Muscle of leg (tissue), 11 donors: Measurements from ENCODE around the gene PITPNM3. TPM values are rescaled to one million over a fixed set of nuclear protein-coding genes. Genes with fewer than 3 reads are reported as not detected.
"Not testable (repeated sequence)": the region's sequence is repeated elsewhere in the genome, so short reads cannot be mapped to it uniquely, and the experiment has no call there.

ENCODE experiments used
- DNase-seq: peaks from one replicate; pipeline ENCODE4 v3.0.0; 2013
- H3K27ac ChIP-seq: one replicate; pipeline ENCODE4 v1.5.1; 2013; ENCODE audit warnings: mild to moderate bottlenecking, low read length, control low read depth
- H3K27me3 ChIP-seq: one replicate; pipeline ENCODE4 v1.6.1; 2013; ENCODE audit warnings: low read length; ENCODE audit not compliant: control insufficient read depth, insufficient read depth
- H3K36me3 ChIP-seq: one replicate; pipeline ENCODE4 v1.6.1; 2013; ENCODE audit warnings: low read length; ENCODE audit not compliant: control insufficient read depth, insufficient read depth
- H3K4me1 ChIP-seq: one replicate; pipeline ENCODE4 v1.6.1; 2013; ENCODE audit warnings: low read length; ENCODE audit not compliant: control insufficient read depth, insufficient read depth
- H3K4me3 ChIP-seq: one replicate; pipeline ENCODE4 v1.5.1; 2013; ENCODE audit warnings: low read length, control low read depth
- H3K9me3 ChIP-seq: replicated peaks from 2 replicates; pipeline ENCODE4 v1.6.1; 2013; ENCODE audit warnings: low read depth, low read length; ENCODE audit not compliant: control insufficient read depth
- WGBS: methylation state at CpG from one replicate; pipeline ENCODE4 v1.1.5; 2013; ENCODE audit warnings: missing lambda C conversion rate; ENCODE audit not compliant: insufficient coverage; 5-methylcytosine and 5-hydroxymethylcytosine counted together
- polyA plus RNA-seq, 8 donors: library from polyadenylated mRNA; unstranded; fragments of 120-200 nt; gene quantifications; one replicate each; pipeline versions ENCODE4 v1.2.1 to v1.2.3, GENCODE V29; 2013; ENCODE audit warnings: inconsistent platforms in 1 of 8, low replicate concordance in 1 of 8; ENCODE audit not compliant: insufficient read length in 8 of 8, insufficient read depth in 1 of 8
- total RNA-seq: library from RNA; stranded (reverse); fragments of 120-200 nt; gene quantifications from one replicate; pipeline ENCODE4 v1.2.4, GENCODE V29; 2013

The PITPNM3 gene
- total and polyA plus RNA-seq, 9 donors, result 2.1 to 6.2 (median 4.2) TPM

DNA sequence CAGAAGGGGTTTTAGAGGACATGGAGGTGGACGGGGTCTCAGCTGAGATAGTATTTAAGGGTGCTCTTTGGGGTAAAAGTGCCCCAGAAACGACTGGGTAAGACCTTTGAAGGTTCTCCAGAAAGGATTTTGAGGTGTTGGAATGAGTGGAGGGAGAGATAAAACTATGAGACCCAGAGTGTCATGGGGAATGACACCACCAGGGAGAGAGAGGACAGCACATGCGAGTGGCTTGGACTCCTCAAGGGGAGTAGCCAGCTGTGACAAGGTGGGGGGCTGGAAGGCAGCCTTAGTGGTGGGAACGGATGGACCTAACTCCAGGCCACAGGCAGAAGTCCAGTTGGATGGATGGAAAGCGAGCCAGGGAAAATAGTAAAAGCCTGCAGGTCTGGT is 19.2 kb upstream of the PITPNM3 start:
- Histone ChIP-seq H3K27ac (no peak overlapping the region), H3K9me3 (no peaks in the 10 kb centered on the region), H3K27me3 (no peaks in the 10 kb centered on the region), H3K36me3 (peaks cover 16% of the 10 kb centered on the region), H3K4me3 (no peak overlapping the region), H3K4me1 (peaks cover 12% of the 10 kb centered on the region)
- 58% methylated on average over 5 of the region's 5 CpGs for WGBS
- DNase-seq, result no peak

DNA sequence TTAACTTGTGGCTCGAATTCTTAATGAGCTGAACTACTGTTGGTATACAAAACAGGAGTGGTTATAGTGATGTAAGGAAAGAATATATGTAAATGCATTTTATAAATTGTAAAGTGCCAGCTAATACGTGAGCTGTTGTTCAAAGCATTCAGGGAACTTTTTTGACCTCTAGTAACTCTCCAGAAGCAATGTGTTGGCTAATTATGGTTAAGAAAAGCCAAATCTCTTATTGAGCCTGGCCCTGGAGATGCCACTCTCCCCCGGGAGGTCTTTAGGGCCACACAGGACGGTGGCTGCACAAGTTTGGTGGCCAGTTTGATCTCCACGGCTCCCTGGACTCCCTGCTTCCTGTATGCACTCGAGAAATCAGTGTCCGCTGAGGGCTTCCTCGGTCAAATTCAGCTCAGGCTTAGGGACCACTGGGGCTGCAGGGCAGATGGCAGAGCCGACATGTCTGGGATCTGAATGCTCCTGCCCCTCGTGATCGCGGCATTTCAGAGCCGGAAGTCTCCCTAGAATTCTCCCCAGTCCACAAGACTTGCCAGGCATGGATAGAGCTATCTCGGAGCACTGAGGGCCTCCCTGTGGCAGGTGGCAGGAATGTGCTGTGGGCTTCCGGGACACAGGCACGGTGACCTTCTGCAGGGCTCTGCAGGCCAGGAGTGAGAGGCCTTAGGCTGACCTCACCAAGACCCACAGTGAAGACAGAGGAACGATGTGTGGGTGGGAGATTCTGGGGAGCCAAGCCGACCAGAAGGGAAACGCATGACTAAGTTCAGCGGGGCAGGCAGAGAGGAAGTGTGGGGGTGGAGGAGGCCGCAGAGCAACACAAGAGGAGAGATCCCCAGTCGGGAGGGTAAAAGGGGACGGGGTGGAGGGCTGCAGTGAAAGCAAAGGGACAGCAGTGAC is 18.6 kb upstream of the PITPNM3 start:
- Histone ChIP-seq H3K4me3 (no peak overlapping the region), H3K4me1 (peaks cover 14% of the 10 kb centered on the region), H3K9me3 (no peaks in the 10 kb centered on the region), H3K27me3 (peaks cover 1% of the 10 kb centered on the region), H3K36me3 (peaks cover 16% of the 10 kb centered on the region), H3K27ac (no peak overlapping the region)
- 21% methylated on average over 20 of the region's 23 CpGs for WGBS
- DNase-seq, result peak; percentile 57

DNA sequence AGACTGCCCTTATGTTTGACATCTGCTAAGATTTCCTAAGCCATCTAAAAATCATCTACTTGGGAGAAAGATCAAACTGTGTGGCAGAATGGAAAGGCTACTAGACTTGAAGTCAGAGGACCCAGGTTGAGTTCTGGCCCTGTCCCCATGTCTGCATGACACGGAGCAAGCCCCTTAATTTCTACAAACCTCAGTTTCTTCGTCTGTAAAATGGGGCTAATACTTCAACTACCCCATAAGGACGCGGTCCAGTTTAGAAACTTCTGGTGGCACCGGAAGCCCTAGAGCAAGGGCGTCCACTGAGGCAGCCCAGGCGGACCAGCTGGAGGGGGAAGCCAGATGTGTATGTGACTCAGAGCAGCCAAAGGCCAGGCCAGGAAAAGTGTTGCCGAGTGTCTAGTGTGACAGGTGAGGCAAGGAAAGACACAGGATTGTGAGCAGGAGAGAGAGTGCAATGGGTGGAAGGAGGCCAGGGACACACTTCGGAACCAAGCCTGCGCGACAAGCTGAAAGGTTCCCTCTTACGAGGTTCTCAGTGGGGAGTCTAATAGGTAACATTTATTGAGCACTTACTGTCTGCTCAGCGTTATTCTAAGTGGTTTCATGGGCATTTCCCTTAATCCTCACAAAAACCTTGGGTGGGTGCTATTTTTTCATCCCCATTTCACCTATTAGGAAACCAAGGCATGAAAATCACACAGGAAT is 17.8 kb upstream of the PITPNM3 start:
- Histone ChIP-seq H3K9me3 (no peaks in the 10 kb centered on the region), H3K27ac (no peak overlapping the region), H3K27me3 (peaks cover 2% of the 10 kb centered on the region), H3K4me1 (peaks cover 17% of the 10 kb centered on the region), H3K36me3 (peaks cover 10% of the 10 kb centered on the region), H3K4me3 (no peak overlapping the region)
- DNase-seq, result no peak
- 89% methylated on average over 12 of the region's 13 CpGs for WGBS

DNA sequence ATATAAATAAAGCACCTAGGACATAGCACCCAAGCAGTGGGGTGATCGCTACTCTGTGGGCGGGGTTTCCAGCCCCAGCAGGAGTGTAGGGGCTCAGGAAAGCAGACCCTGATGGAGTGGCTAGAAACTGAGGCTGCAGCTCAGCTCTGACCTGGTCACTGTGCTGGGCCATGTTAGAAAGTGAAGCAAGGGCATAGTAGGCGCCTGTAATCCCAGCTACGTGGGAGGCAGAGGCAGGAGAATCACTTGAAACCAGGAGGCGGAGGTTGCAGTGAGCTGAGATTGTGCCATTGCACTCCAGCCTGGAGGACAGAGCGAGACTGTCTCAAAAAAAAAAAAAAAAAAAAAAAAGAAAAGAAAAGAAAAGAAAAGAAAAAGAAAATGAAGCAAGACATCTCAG is 17.1 kb upstream of the PITPNM3 start:
- H3K27ac ChIP-seq, DNase-seq, H3K9me3 ChIP-seq, H3K36me3 ChIP-seq, H3K27me3 ChIP-seq, H3K4me3 ChIP-seq: not testable (repeated sequence)
- WGBS, result 83% methylated on average over 5 of the region's 6 CpGs
- H3K4me1 ChIP-seq, result peaks cover 19% of the 10 kb centered on the region

DNA sequence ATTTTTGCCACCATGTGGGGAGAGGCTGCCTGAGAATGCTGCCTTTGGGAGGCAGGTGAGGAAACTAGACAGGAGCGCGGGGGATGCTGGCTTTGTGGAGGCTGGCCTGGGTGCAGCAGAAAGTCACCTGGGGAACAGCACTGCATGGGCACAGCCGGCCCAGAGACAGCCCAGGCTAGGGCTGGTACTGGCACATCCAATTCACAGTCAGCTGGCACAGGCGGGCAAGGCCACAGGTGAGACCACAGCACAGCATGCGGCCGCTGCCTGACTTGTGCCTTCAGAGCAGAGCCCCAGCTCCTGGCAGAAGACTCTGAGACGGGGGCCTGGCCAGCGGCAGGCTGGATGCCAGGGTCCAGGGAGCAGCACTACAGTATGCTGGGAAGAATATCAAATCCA is 16.6 kb upstream of the PITPNM3 start:
- no peak overlapping the region for H3K4me3 ChIP-seq
- 91% methylated on average over 5 of the region's 8 CpGs for WGBS

DNA sequence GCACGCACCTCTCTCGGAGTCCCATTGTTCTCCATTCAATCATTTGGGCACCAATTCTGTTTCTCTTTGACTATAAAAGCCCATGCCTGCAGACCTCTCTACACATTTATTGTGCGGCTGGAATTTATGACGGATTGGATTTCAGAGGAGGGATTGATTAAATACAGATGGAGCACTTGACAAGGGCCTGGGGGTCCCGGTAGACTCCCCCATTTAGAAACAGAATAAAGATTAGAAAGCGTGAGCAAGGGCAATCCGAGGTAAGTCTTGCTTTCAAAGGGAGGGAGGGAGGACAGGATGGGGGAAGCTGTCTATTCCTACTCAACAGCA is 15.1 kb upstream of the PITPNM3 start:
- Histone ChIP-seq H3K4me1 (peaks cover 32% of the 10 kb centered on the region), H3K27me3 (peaks cover 2% of the 10 kb centered on the region), H3K27ac (no peak overlapping the region), H3K36me3 (no peaks in the 10 kb centered on the region), H3K4me3 (no peak overlapping the region), H3K9me3 (no peaks in the 10 kb centered on the region)
- DNase-seq, result no peak
- no CpG with 5 or more reads among the region's 7 CpGs for WGBS

More for the DNA sequence above, 16.6 kb upstream of the PITPNM3 start:
- H3K27ac ChIP-seq, result no peak overlapping the region
- peaks cover 3% of the 10 kb centered on the region for H3K36me3 ChIP-seq
- DNase-seq, result no peak
- H3K9me3 ChIP-seq, result no peaks in the 10 kb centered on the region
- H3K4me1 ChIP-seq, result peaks cover 24% of the 10 kb centered on the region
- peaks cover 2% of the 10 kb centered on the region for H3K27me3 ChIP-seq

DNA sequence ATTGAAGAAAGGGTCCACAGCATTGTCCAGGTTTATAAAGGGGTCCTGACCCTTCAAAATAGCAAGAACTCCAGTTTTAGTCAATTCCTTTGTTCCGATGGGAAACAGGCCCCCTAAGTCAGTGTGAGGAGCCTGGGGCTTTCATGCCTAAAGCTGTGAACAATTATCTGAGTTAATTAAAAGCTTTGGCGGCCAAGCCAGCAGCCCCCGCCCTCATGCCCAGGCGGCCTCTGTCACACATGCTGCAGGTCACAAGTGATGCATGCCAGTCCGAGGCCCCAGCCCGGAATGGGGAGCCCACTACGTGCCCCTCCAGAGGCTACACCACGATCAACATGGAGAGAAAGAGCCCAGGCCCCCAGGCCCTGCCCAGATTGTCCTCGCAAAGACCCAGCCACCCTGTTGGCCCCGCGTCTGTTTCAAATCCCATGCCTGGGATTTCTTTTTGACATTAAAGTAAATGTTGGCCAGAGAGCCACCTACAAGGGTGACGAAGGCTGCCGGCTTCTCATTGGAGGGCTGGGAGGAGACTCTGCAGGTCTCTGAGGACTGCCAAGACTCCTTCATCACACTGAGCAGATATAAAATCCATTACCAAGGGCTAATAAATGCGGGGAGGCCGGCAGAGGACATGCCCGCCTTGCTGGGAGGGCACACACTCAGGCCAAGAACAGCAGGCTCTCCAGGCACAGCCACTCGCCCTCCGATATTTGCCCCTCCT is 14.5 kb upstream of the PITPNM3 start:
- WGBS, result 33% methylated on average over 14 of the region's 18 CpGs
- Histone ChIP-seq H3K4me3 (no peak overlapping the region), H3K36me3 (no peaks in the 10 kb centered on the region), H3K27ac (no peak overlapping the region), H3K9me3 (no peaks in the 10 kb centered on the region), H3K4me1 (peaks cover 32% of the 10 kb centered on the region), H3K27me3 (peaks cover 2% of the 10 kb centered on the region)
- no peak for DNase-seq

DNA sequence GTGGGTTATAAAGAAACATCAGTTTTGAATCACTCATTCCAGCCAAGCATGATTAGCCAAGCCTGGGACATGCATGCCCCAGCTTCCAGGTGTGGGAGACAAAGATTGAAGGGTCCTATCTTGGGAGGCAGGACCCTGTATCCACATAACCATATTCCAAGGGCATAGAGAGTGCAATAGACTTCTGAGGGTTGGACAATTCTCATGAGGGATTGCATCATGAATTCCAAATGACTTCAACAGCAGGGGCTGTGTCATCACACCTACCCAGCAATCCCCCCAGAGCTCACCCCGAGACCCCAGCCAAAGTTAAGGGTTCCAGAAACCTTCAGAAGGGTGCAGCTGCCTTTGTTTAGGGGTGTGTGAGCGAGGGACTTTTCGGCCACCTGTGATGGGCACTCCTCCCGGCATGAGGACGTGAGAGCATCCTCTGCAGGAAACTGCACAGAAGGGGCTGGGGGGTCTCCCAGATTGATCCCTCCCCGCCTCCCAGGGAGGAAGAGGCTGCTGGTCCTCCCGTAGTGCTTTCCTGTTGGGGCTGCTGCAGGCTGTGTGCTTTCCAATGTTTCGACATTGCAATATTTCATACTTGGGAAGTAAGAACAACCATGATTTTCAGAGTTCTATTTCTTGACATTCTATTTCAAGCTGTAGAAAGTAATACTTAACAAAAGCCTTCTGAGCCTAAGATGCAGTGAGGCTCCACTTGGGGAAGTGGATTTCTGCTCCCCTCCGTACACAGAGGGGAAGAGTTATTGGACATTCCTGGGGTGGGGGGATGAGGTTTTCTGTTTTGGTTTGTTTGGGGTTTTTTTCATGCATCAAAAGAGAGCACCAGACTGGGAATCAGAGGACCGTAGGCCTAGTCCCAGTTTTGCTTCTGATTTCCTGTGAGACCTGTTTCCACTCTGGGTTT is 13.3 kb upstream of the PITPNM3 start:
- H3K36me3 ChIP-seq, result no peaks in the 10 kb centered on the region
- 36% methylated on average over 2 of the region's 10 CpGs for WGBS
- peaks cover 20% of the 10 kb centered on the region for H3K4me1 ChIP-seq
- no peak overlapping the region for H3K4me3 ChIP-seq
- peaks cover 2% of the 10 kb centered on the region for H3K27me3 ChIP-seq
- no peak for DNase-seq
- H3K9me3 ChIP-seq, result no peaks in the 10 kb centered on the region
- H3K27ac ChIP-seq, result no peak overlapping the region

DNA sequence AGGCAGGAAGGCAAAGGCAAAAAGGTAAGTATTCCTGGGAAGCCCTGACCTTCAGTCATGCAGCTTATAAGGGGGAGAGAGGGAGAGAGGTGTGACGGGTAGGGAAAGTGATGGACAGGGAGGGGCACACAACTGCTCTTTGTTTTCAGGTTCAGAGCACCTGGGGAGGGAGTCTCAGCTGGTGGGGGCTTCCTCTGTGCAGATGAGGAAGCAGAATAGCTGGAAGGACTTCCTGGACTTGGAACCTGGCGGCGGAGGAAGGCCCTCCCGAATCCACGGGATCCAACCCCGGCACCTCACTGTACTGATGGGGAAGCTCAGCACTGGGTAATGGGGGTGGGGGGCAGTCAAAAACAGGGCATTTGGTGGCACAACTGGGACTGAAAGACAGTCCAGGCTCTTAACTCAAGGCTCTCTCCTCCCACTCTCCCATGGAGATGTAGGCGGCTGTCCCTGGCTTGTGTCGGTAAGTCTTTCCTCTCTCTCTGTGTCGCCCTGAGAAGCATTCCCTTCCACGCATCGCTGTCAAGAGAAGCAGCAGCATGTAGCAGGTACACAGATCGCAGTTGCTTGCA is 11.9 kb upstream of the PITPNM3 start:
- no peak overlapping the region for H3K4me3 ChIP-seq
- DNase-seq, result no peak
- H3K9me3 ChIP-seq, result no peaks in the 10 kb centered on the region
- WGBS, result 40% methylated on average over 3 of the region's 12 CpGs
- H3K4me1 ChIP-seq, result peaks cover 20% of the 10 kb centered on the region
- no peaks in the 10 kb centered on the region for H3K36me3 ChIP-seq
- H3K27ac ChIP-seq, result no peak overlapping the region
- peaks cover 2% of the 10 kb centered on the region for H3K27me3 ChIP-seq
